T-helper 2 cell treated with Interferon-gamma antibody and Interleukin-4, amounts not matched to agents 100 ng/mL and 5 ng/mL, for 36 hours (primary cell): Measurements from ENCODE around the gene DAAM2. TPM values are rescaled to one million over a fixed set of nuclear protein-coding genes. Genes with fewer than 3 reads are reported as not detected.

ENCODE experiments used
- intact Hi-C: fragments of 100-400 bp; cut with micrococcal nuclease; formaldehyde crosslinking; loops from one replicate; pipeline ENCODE4 v1.15.1; 2023
- total RNA-seq: library from RNA; stranded (reverse); gene quantifications from 2 replicates; pipeline ENCODE4 v1.2.3, GENCODE V29; 2022

The DAAM2 gene
- total RNA-seq, 1 donor from 2014 or later = not detected

DNA sequence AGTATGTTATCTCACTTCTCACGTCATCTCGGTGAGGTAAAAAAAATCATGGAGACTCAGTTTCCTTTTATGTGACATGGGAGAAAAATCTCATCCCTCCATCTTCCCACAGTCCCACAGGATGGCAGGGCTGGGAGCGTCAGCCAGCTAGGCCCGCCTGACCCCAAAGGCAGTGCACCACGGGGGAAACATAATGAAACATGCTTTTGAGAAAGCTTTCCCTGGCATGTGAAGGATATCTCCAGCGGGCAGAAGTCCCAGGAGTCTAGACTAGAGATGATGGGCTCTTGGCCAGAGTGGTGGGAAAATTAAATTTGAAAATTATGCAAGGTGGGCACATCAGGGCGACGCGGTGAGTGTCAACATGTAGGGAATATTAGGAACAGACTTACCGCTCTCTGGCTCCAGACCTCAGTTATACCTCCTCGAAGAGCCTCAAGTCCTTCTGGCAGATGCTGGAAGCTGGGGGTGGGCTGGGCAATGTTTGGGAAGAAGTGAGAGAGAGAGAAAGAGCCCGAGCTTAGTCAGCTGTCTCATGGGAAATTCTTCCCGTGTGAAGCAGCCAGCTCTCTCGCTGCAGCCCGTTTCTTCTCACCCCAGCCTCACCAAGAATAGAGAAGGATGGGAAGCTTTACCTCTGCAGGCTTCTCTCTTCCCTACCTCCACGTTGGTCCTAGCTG is 89.8 kb downstream of the DAAM2 start:
- intact Hi-C loops = no loop called here

DNA sequence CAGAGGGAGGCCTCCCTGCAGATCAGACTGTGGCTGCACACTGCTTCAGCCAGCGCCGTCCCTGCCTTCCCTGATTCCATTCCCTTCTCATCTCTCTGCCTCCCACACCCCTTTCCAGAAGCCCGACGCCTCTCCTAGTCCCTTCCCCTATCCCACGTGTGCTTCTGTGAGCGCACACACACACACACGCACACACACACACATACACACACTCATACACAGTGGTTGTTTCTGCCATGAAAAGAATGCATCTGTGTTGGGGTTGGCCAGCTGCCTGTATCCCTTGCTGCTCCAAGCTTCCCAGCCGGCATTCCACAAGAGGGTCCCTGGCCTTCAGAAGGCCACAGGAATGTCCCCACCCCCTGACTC is 90.3 kb downstream of the DAAM2 start:
- intact Hi-C loops = no loop called here

DNA sequence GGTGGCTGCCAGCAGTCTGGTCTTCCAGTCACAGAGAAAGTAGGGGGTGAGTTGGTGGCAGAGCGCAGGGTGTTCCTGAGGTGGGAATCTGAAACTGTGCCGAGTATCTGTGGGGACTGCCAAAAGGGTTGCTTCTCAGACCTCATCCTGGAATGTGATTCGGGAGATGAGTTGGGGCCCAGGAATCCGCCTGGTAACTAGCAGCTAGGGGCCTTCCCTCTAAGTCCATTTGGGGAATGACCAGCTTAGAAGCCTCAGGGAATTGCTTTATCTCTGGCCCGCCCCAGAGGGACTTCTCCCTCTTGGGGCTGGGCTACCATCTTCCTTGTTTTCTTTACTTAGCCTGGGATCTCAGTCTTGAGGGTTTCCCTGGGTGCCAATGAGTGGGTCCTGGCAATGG is 92.5 kb downstream of the DAAM2 start:
- intact Hi-C loops = no loop called here

DNA sequence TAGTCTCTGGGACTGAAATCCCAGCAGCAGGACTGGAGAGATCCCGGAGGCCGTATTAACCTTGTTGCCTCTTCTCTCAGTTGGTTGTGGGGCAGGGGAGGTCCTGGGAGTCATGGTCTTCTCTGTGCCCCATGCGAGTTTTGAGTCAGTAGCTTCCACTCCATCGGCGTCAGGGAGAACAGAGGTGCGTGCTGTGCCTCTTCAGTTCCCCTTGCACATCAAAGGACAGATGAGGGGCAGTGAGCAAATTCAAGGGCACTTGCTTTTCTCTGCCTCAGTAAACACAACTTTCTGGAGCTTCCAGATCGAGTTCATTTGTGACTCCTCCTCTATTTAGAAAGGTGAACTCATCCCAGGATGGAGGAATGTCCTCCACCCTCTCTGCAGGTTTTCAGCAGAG is 93.5 kb downstream of the DAAM2 start:
- intact Hi-C loops = no loop called here

DNA sequence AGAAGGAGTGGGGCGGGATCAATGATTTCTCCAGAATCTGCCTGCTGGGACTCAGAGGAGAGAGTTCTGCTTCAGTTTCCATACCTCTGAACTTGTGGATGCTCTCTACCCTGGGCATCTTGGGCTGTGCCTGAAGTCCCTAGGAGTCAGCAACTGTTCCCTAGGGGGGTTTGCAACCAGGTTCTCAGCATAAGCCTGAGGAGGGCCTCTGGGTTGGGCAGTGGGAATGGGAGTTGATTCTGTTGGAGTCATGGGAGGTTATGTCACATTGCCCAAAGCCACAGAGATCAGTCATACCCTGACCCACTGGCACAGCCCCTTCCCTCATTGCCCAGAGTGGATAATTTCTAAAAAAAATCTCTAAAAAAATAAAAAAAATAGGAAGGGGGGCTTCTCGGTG is 94.7 kb downstream of the DAAM2 start:
- intact Hi-C loops = no loop called here

DNA sequence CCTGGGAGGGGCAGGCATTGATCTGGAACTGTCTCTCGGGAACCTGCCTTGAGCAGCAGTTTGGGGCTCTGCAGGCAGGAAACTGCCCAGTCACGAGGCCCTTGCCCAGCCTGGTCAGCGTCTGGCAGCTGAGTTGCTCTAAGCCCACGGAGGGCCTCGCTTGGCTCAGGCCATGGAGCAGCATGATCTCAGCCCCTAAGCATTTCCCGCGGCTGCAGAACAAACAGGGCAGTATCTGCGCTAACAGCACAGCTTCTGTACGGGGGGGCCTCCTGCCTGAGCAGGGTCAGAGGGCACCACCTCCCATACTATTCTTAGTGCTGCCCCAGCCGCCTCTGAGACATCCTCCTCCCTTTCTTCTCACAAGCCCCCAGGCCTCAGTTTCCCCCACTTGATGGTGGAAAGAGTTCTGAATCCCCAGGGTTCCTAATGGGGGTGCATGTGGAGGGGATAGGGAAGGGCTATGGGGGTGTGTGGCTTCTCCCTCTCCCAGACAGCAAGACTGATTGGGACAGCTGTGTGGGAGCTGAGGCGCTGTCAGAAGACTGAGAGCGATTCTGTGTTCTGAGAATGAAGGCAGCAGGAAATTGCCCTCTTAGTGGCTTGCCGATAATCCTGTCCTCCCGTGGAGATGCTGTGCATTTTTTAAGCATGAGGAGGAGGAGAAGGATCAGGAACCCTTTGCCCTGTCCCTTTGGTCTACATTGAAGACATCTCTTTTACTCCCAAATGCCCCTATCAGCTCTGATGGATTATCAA is 95.7 kb downstream of the DAAM2 start:
- intact Hi-C loops = no loop called here

DNA sequence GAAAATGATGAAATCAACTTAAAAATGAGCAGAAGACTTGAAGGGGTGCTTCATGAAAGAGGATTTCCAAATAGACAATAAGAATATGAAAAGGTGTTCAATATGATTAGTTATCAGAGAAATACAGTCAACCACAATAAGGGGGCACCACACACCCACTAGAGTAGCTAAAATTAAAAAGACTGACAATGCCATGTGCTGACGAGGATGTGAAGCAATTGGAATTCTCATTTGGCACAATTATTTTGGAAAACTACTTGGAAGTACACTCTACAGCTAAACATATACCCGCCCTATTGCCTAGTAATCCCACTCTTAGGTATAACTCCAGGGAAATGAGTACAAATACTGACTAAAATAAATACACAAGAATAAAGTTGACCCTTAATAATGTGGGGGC is 97.1 kb downstream of the DAAM2 start:
- intact Hi-C loops = no loop called here

DNA sequence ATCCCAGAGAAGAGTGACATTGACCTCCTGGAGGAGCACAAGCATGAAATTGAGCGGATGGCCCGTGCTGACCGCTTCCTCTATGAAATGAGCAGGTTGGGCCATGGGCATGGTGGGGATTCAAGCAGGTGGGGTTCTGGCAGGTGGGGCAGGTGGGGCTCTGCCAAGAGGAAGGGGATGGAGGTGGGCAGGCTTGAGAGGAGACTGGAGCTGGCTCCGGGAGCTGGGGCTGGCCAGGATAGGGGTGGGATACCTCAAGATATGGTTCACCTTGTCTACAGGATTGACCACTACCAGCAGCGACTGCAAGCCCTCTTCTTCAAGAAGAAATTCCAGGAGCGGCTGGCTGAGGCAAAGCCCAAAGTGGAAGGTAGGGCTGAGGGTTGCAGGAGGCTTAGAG is 99.2 kb downstream of the DAAM2 start:
- intact Hi-C loops = loop anchor here (5.0 kb wide), 1 partner anchor 544 kb away; no protein-coding TSS in a partner anchor

DNA sequence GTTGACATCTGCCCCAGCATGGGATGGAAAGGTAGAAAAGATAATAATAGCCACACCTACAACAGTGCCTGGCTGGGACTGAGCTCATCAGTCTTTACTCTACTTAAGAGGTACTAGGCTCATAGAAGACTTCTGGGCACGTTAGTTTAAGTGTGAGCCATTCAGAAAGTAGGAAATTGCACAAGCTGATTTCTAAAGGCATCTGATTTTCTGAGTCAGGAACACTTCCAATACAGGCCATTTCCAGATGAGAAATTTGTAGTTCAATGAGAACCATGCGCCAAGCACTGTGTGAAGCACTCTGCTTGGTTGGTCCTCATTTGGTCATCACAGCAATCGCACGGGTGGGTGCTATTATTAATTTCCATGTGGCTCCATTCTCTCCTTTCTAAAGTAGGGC is 99.8 kb downstream of the DAAM2 start:
- intact Hi-C loops = loop anchor here (5.0 kb wide), 1 partner anchor 545 kb away; no protein-coding TSS in a partner anchor

DNA sequence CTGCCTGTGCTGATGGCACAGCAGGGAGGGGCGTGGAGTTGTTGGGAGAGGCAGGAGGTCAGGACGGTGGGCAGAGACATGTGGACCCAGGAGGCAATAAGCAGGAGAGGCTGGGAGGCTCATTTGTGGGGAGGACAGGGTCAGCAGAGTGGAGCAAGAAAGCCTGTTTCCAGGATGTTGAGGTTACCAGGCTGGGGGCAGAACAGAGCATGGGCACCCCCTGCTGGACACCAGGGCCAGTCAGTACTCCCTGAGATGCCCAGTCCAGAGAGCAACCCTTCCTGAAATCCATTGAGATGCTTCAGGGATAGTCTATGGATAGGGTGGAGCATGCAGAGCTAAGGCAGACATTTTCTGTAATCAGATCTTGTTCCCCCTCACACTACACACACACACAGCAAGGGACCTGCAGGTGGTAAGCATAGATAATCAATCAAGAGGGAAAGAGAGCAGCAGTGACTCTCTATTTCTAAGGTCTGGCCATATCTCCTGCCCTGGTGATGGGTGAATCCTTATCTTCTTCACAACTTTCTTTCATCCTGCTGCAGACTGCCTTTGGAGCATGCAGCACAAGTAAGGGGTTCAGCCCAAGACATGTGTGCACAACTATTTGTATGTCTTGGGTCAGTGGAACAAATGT is 100.4 kb downstream of the DAAM2 start:
- intact Hi-C loops = loop anchor here (5.0 kb wide), 1 partner anchor 545 kb away; no protein-coding TSS in a partner anchor

DNA sequence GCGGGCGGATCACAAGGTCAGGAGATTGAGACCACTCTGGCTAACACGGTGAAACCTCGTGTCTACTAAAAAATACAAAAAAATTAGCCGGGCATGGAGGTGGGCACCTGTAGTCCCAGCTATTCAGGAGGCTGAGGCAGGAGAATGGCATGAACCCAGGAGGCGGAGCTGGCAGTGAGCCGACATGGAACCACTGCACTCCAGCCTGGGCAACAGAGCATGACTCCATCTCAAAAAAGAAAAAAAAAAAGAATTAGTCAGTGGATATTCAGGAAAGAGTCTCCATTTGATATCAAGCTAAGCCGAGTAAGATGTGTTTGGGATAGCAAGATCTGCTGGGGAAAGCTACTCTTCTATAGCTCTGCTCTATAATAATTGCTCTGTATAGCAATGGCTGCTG is 101.1 kb downstream of the DAAM2 start:
- intact Hi-C loops = loop anchor here (5.0 kb wide), 1 partner anchor 546 kb away; no protein-coding TSS in a partner anchor

DNA sequence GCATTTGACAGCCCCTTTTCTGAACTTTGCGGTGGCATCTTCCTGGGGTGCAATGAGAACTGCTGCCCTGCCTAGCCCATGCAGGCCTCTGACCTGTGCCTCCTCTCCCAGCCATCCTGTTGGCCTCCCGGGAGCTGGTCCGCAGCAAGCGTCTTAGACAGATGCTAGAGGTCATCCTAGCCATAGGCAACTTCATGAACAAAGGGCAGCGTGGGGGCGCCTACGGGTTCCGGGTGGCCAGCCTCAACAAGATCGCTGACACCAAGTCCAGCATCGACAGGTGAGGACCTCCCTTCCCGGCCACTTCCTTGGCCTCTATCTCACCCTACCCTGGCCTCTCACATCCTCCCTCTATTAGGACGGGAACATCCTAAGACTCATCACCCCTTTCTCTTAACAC is 104.5 kb downstream of the DAAM2 start:
- intact Hi-C loops = no loop called here

DNA sequence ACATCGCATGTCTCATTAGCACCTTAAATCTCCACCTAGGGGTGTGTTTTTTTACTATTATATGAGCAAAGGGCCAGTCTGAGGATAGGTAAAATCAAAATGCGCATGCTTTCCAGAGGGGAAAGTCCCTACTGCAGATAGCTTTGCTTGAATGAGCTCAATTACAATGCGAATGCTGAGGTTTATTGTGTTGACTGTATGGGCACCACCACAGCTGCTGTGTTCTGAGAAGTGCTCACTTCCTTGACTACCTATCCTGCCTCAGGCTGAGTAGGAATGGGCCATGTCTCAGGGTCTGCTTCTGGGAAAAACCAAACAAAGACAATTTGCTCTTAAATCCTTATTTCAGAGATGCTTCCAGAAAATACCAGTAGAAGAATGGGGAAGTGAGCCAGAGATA is 105.5 kb downstream of the DAAM2 start:
- intact Hi-C loops = no loop called here

DNA sequence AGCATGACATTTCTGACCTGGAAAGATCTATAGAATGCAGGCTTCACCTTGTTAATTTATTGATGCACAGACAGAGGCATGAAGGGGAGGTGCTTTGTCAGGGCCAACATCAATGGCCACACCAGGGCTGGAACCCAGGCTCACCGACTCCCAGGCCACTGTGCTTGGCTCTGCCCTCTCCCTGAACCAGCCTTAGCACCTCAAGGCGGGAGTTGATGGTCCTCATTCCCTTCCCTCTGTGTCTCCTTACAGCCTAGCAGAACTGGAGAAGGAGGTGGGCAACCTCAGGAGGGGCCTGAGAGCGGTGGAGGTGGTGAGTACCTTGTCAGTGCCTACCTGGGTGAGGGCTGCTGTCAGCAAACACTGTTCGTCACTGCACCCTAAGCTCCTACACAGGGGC is 106.4 kb downstream of the DAAM2 start:
- intact Hi-C loops = no loop called here

DNA sequence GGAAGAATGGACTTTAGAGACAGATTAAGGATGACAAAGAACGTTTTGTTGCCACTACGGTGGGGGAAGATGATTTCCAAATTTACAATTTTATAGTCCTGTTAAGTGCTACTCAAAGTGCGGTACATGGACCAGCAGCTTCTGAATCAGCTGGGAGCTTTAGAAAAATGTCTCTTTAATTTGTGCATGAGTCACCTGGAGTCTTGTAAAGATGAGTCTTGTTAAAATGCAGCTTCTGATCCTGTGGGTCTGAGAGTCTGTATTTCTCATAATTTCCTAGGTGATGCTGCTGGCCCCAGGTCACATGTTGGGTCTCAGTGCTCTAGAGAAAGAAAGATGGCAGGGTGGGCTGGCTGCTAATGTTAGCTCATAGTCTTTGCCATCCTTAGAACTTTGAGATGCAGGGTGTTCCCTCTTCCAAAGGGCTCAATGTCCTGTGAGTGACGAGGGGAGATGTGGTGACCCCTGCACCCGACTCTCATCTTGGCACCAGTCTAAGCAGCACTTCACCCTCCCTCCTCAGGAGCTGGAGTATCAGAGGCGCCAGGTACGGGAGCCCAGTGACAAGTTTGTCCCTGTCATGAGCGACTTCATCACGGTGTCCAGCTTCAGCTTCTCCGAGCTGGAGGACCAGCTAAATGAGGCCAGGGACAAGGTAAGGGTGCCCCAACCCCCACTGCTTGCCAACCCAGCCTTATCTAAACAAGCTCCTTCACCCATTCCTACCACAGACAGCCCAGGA is 107.5 kb downstream of the DAAM2 start:
- intact Hi-C loops = no loop called here

DNA sequence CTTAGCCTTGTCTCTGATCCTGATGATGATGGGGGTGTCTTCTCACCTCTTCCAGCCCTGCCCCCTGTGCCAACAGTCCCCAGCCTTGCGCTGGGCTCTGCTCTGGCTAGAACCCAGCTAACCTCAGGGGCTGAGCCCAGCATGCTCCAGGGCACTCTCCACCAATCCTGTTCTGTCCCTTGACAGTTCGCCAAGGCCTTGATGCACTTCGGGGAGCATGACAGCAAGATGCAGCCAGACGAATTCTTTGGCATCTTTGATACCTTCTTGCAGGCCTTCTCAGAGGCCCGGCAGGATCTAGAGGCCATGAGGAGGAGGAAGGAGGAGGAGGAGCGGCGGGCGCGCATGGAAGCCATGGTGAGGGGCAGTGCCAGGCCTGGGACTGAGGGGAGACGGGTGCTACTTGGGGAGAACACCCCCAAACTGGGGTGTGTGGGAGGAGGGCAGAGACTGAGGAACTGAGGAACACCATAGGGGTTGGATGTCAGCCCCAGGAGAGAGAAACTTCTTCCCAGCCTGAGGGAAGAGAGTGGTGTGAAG is 109.0 kb downstream of the DAAM2 start:
- intact Hi-C loops = no loop called here

DNA sequence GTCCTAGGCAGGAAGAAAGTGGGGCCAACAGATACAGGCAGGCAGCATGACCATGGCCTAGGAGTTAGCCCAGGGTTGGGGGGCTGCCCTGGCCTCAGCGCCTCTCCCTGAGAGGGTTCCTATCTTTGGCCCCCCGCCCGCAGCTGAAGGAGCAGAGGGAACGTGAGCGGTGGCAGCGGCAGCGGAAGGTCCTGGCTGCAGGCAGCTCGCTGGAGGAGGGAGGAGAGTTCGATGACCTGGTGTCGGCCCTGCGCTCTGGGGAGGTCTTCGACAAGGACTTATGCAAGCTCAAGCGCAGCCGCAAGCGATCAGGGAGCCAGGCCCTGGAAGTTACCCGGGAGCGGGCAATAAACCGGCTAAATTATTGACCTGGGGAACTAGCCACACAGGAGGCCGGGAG is 109.5 kb downstream of the DAAM2 start:
- intact Hi-C loops = no loop called here

DNA sequence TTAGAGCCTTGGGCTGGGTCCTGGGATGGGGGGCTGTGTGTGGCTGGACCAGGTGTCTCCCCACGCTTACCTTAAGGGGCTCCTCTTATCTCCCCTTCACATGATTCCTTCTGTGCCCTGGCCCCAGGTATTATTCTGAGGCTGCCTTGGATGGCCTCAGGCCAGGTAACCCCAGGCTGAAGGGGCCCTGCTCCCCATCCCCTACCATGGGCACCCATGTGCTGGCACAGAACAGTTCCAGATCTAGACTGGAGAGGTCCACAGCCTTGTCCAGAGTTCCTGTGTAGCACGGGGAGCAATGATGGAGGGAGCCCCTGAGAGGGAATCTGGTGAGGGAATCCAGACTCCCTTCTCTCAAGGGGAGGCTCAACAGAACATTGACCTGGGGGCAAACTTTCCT is 110.0 kb downstream of the DAAM2 start:
- intact Hi-C loops = no loop called here

DNA sequence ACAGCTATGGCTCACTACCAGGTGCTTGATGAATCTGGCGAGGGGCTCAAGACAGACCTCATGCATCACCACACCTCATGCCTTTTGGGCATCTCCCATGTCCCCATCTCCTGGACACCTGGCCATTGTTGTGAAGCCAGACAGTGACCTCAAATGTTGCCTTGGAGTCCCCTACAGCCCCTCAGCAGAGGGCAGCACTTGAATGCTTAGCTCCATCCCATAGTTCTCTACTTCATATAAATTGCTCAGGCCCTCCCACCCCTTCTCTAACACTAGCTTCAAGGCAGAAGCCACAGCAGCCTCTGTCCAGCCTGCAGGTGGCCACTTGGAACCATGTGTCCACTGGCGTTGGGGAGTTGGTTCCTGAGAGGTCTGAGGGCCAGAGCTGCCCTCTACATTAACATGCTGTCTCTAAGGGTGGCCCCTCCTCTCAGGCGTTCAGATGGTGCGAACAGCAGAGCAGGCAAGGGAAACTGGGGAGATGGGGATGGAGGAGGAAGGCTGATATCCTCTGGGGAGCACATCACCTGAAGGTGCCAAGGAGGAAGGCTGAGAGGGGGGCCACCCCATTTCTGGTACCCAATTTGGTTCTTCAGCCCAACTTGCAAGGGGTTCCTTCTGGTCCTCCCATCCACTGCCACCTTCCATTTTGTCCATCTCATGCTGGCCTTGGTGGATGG is 110.8 kb downstream of the DAAM2 start:
- intact Hi-C loops = no loop called here

DNA sequence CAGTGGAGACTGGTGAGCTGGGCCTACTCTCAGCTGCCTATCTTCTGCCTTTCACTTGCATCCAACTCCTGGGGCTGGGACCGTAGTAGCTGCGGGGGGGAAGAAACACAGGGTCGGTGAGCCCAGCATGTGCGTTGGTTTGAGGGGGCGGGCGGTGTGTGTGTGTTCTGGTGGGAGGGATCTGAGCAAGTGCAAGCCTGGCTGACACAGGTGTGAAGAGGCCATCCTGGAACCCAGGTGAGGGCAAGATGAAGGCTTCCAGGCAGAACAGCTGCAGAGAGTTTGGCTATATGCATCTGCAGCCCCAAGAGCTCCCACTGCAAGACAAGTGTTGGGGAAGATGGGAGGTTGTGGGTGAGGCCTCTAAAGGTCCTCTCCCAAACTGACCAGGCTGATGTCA is 111.5 kb downstream of the DAAM2 start:
- intact Hi-C loops = no loop called here
